MCF 10A (cell line): ENCODE results near the gene STK16. TPM values are rescaled to one million over a fixed set of nuclear protein-coding genes. Genes with fewer than 3 reads are reported as not detected.
"Not testable (repeated sequence)": the region's sequence is repeated elsewhere in the genome, so short reads cannot be mapped to it uniquely, and the experiment has no call there.

Experiments
- BruUV-seq: library from RNA; stranded (reverse); fragments of 400-500 nt; replicated peaks from 2 replicates; lab custom pipeline; 2021; lab: Mats Ljungman, UMichigan
- CTCF ChIA-PET: fragments of 300-600 bp; sonication (Branson Sonifier 250); formaldehyde crosslinking; extraction: SDS; loops from one replicate; lab custom pipeline; 2021; ENCODE audit warnings: antibody characterized with exemption, inconsistent platforms; lab: Yijun Ruan, JAX
- POLR2A ChIA-PET: fragments of 300-600, 350-650 bp; sonication (Branson Sonifier 250); formaldehyde crosslinking; extraction: SDS; loops from one replicate; lab custom pipeline; 2020; ENCODE audit warnings: antibody characterized with exemption, inconsistent platforms; lab: Yijun Ruan, JAX
- DNase-seq: peaks from one replicate; pipeline ENCODE4 v3.0.0-alpha.2; 2018; ENCODE audit not compliant: unreplicated experiment
- H3K27ac Mint-ChIP-seq: one replicate; pipeline ENCODE4 v1.8.0; 2022; ENCODE audit warnings: mild to moderate bottlenecking, low read depth, mixed read lengths; ENCODE audit not compliant: unreplicated experiment
- H3K27me3 Mint-ChIP-seq: one replicate; pipeline ENCODE4 v1.8.0; 2022; ENCODE audit warnings: mixed read lengths; ENCODE audit not compliant: insufficient read depth, unreplicated experiment
- H3K36me3 Mint-ChIP-seq: one replicate; pipeline ENCODE4 v1.8.0; 2022; ENCODE audit warnings: mild to moderate bottlenecking, moderate library complexity, mixed read lengths; ENCODE audit not compliant: insufficient read depth, unreplicated experiment
- H3K4me1 Mint-ChIP-seq: one replicate; pipeline ENCODE4 v1.8.0; 2022; ENCODE audit warnings: mixed read lengths; ENCODE audit not compliant: insufficient read depth, unreplicated experiment
- H3K4me3 Mint-ChIP-seq: one replicate; pipeline ENCODE4 v1.8.0; 2022; ENCODE audit warnings: mild to moderate bottlenecking, moderate library complexity, mixed read lengths; ENCODE audit not compliant: unreplicated experiment
- H3K9me3 Mint-ChIP-seq: one replicate; pipeline ENCODE4 v1.8.0; 2022; ENCODE audit warnings: mixed read lengths; ENCODE audit not compliant: unreplicated experiment
- CTCF ChIP-seq: fragments of 200-600 bp; IDR thresholded peaks from one replicate; pipeline ENCODE4 v1.8.0; 2022; ENCODE audit warnings: antibody characterized with exemption, mild to moderate bottlenecking; ENCODE audit not compliant: unreplicated experiment
- intact Hi-C: fragments of 100-400 bp; cut with micrococcal nuclease; formaldehyde crosslinking; loops from 2 replicates; pipeline ENCODE4 v1.14.1; 2022
- total RNA-seq: library from RNA; stranded (reverse); gene quantifications from 2 replicates; pipeline ENCODE4 v1.2.3, GENCODE V29; 2022

The STK16 gene
- total RNA-seq, 1 experiment from 2014 or later = 33.4 TPM

DNA sequence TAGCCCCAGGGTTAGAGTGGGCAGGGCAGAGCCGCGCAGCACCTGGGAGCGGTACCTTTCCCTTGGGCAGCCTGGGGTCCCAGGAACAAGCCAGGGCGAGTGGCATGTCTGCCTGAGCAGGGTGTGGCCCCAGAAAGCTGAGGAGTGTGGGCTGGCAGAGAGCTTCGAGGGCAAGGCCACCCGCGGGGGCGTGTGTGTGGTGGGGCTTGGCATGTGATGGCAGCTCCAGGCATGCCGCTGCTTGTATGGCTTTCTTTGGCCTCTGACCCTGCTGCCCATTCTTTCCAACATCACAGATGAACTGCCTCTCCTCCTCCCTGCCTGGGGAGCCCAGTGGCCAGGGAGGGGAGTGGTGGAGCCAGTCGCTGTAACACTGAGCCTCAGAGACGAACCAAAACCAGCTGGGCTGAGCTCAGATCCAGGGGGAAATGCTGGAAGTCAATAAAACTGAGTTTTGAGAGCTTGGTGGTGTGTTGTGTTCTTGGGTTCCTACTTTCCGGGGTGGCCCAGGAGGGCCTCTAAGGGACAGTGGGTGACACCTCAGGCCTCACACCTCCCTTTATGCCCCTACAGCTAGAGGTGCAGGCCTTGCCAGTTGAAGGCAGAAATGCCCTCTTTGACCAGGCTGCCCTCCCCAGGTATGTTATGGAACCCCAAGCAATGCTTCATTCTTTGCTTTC, 41.3 kb downstream of the STK16 start:
- intact Hi-C loops = no loop called here
- peaks cover 39% of the 10 kb centered on the region for H3K4me1 Mint-ChIP-seq
- CTCF ChIA-PET = interaction anchor here (0.6 to 18.2 kb wide), 8 partner anchors 9 to 388 kb away, joined by 3 to 445 read pairs (median 4); partner anchors contain the start of gene DNAJB2
- TF ChIP-seq CTCF = no peak
- H3K27ac Mint-ChIP-seq = peak overlapping the region; percentile 89
- H3K9me3 Mint-ChIP-seq = no peaks in the 10 kb centered on the region
- H3K27me3 Mint-ChIP-seq = no peaks in the 10 kb centered on the region
- POLR2A ChIA-PET = interaction anchor here (0.8 to 11.1 kb wide), 10 partner anchors 9 to 128 kb away, joined by 3 to 170 read pairs (median 12); partner anchors contain the start of genes ABCB6, ANKZF1, ATG9A and CNPPD1
- BruUV-seq = TSS peak; percentile 52
- DNase-seq = peak; percentile 89
- peaks cover 29% of the 10 kb centered on the region for H3K36me3 Mint-ChIP-seq
- H3K4me3 Mint-ChIP-seq = peak overlapping the region; percentile 62

DNA sequence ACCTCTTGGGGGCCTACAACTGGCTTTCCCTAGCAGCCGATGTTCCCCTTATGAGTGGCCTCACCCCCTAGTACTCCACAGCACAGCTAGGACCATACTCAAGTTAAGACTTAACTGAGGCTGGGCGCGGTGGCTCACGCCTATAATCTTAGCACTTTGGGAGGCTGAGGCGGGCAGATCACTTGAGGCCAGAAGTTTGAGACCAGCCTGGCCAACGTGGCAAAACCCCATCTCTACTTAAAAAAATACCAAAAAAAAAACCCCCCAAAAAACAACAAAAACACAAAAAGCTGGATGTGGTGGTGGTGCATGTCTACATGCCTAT, 41.8 kb downstream of the STK16 start:
- ChIA-PET POLR2A (interaction anchor here (1.2 to 11.1 kb wide), 8 partner anchors 10 to 128 kb away, joined by 5 to 170 read pairs (median 16); partner anchors contain the start of genes ABCB6, ANKZF1, ATG9A and CNPPD1), CTCF (interaction anchor here (1.0 to 18.2 kb wide), 5 partner anchors 9 to 133 kb away, joined by 3 to 445 read pairs (median 4); partner anchors contain the start of gene DNAJB2)
- H3K4me3 Mint-ChIP-seq, BruUV-seq, intact Hi-C loops, H3K9me3 Mint-ChIP-seq, DNase-seq, H3K27me3 Mint-ChIP-seq: not testable (repeated sequence)
- Mint-ChIP-seq H3K4me1 (peaks cover 39% of the 10 kb centered on the region), H3K27ac (peak overlapping the region; percentile 89), H3K36me3 (peaks cover 29% of the 10 kb centered on the region)

DNA sequence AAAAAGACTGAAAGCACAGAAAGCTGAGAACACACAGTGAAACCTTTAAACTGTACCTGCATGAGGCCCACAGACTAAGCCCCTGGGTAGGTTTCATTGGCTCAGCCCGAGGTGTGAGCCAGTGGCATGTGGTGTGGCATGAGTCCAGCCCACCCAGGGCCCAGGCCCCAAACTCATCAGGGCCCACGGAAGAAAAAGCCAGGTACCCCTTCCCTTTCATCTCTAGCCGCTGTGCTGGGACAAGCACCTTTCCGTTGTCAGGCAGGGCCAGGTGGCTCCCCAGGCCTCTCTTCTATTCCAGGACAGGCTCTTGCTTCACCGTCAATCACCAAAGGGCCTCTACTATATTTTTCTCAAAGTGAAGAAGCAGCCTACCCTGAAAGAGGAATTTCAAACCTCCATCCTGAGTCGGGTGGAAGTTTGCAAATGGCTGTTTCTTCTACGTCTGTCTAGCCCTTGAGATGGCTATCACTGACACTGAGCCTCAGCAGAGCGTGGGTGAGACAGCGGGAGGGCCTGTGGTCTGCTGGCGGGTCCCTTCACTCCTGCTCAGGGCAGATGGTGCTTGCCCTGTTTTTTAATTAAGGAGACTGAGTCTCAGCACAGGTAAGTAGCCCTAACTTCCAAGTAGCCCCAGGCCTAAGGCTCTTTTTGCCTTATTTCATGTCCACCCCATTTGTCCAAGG, 42.4 kb downstream of the STK16 start:
- POLR2A ChIA-PET = interaction anchor here (1.4 to 11.1 kb wide), 9 partner anchors 10 to 129 kb away, joined by 4 to 170 read pairs (median 15); partner anchors contain the start of genes ANKZF1, ATG9A, CNPPD1 and DNAJB2
- H3K9me3 Mint-ChIP-seq = no peaks in the 10 kb centered on the region
- no peaks in the 10 kb centered on the region for H3K27me3 Mint-ChIP-seq
- CTCF ChIA-PET = interaction anchor here (0.9 to 18.2 kb wide), 6 partner anchors 9 to 112 kb away, joined by 3 to 445 read pairs (median 13); partner anchors contain the start of gene DNAJB2
- H3K4me3 Mint-ChIP-seq = no peak overlapping the region
- intact Hi-C loops = no loop called here
- no TSS peak for BruUV-seq
- no peak for DNase-seq
- H3K4me1 Mint-ChIP-seq = peaks cover 38% of the 10 kb centered on the region
- H3K27ac Mint-ChIP-seq = peak overlapping the region; percentile 89
- H3K36me3 Mint-ChIP-seq = peaks cover 24% of the 10 kb centered on the region
- TF ChIP-seq CTCF = no peak

DNA sequence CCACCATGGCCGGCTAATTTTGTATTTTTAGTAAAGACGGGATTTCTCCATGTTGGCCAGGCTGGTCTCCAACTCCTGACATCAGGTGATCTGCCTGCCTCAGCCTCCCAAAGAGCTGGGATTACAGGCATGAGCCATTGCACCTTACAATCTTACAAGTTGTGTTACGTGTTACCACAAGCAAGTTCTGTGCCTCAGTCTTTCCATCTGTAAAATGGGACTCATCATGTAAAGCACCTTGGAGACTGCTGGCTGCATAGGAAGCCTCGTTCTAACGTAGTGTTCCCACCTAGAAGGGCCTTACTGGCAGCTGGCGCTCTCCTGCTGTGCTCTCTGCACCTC, 43.9 kb downstream of the STK16 start:
- no peak overlapping the region for H3K4me3 Mint-ChIP-seq

More for the DNA sequence above, 43.9 kb downstream of the STK16 start:
- TF ChIP-seq CTCF = no peak
- DNase-seq = no peak
- Mint-ChIP-seq H3K27ac (peak overlapping the region; percentile 76), H3K27me3 (no peaks in the 10 kb centered on the region), H3K36me3 (peaks cover 13% of the 10 kb centered on the region), H3K4me1 (peaks cover 40% of the 10 kb centered on the region), H3K9me3 (no peaks in the 10 kb centered on the region)
- ChIA-PET POLR2A (interaction anchor here (0.7 to 11.1 kb wide), 13 partner anchors 12 to 135 kb away, joined by 3 to 170 read pairs (median 4); partner anchors contain the start of genes ANKZF1, ATG9A, CNPPD1 and DNAJB2), CTCF (interaction anchor here (1.3 to 17.4 kb wide), 3 partner anchors 10 to 41 kb away, joined by 3 to 445 read pairs (median 7); partner anchors contain the start of gene DNAJB2)
- no TSS peak for BruUV-seq
- intact Hi-C loops = loop anchor here (1.0 kb wide), 1 partner anchor 10 kb away; the partner anchor contains the start of gene DNAJB2
